ENCODE results near the gene TRPT1.

Gene TRPT1

DNA sequence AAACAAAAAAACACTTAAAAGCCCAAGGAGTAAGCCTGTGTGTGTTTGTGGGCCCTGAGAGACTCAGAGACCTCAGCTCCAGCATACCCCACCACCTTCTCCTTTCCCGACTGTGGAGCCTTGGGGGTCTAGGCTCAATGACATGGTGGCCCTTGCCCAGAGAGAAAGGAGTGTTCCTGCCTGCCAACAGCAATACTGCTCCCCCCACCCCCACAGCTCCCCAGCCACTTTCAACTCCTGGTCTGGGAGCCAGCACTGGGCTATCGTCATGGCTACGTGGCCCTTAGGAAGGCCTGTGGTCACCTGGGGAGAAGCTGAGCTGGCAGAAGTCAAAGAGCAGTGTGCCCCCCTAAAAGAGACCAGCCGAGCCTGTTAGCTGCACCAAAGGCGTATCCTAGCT, 18.1 kb upstream of the TRPT1 start:
- no peak for DNase-seq

GRCh38 chr11:64243236-64243854, 17.4 kb upstream of the TRPT1 start:
- no peak for DNase-seq

DNA sequence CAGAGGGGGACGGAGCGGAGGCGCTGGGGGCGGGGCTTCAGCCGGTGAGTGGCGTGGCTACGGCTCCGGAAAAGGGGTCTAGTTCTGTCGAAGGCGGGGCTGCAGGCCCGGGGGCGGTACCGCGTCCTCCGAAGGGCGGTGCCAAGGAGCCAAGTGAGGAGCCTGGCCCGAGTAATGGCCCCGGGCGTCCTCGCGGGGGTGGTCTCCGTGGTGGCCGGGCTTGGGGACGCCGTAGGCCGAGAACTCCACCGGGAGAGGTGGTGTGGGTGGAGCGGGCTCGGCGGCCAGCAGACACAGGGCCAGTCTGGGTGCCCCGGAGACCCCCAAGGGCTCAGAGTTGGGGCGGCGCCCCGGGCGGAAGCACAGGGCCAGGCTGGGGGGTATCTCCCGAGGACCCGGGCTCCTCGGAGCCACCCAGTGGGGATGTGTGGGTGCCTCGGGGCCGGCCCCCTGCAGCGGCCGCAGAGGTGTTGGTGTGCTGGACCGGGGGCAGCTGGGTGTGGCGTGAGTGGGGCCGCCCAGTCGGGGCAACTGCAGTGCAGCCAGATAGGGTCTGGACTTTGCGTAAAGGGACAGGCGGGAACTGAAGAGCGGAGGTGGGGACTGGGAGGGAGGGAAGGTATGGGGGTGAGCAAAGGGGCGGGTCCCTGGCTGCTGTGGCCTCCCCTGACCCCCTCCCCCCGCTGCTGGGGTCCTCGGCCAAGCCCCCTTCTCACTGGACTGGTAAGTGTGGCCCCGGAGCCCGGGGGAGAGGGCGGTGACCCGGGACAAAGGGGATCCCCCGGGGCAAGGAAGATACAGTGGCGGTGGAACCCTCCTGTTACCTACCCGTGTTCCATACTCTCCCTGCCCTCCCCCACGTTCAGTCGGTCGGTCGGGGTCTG, 15.7 kb upstream of the TRPT1 start:
- no peak for DNase-seq

DNA sequence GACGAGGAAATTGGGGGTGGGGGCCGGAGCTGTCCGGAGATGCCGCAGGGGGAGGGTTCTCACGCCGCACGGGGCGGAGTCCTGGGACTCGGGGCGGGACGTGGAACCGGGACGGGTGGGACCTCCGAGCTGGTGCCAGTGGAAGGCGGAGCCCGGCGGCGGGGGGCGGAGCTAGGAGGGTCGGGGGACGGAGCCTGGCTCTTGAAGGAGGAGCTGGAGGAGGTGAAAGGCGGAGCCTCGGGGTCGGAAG, 15.2 kb upstream of the TRPT1 start:
- peak; percentile 100 for DNase-seq

GRCh38 chr11:64240435-64241240, 14.7 kb upstream of the TRPT1 start, which contains the start of gene FKBP2:
Gene FKBP2, plus strand, starts transcription at chr11:64241095. Its CDS starts 1,293 bp downstream, at chr11:64242388.
- DNase-seq, result peak; percentile 99

- DNase-seq, result no peak
Observed at GRCh38 chr11:64239662-64240434, 13.9 kb upstream of the TRPT1 start.

- DNase-seq, result no peak
Observed at GRCh38 chr11:64238999-64239398, 13.0 kb upstream of the TRPT1 start.

DNA sequence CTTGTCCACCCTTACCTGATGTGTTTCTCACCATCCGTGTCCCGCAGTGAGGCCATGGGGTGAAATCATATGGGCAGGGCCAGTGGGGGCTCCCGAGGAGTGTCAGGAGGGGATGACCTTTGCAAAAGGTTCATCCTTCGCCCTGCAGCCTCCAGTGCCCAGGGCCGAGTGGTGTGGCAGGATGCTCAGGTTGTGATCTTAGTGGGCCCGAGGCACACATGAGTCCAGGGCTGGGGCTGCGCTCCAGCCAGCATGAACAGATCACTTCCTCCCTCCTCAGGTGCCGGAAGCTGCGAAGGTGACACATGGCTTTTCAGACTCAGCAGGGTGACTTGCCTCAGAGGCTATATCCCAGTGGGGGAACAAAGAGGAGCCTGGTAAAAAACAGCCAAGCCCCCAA, 12.1 kb upstream of the TRPT1 start:
- DNase-seq, result no peak

DNA sequence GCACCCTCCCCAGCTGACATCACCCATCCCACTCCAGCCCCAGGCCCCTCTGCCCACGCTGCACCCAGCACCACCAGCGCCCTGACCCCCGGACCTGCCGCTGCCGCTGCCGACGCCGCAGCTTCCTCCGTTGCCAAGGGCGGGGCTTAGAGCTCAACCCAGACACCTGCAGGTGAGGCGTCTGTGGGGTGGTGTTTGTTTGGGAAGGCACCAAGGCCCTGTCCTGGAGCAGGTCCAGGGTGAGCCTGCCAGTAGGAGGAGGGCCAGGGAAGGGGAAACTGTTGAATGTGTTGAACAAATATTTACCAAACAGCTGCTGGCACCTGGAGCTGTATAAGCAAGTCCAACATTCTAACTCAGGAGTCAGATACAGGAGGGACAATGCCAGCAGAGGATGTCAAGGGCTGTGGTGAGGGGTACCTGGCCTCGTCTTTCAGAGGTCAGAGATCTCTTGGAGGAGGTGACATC, 11.5 kb upstream of the TRPT1 start:
- no peak for DNase-seq

GRCh38 chr11:64235437-64236161, 9.6 kb upstream of the TRPT1 start:
- DNase-seq, result no peak

- DNase-seq, result peak; percentile 83
Observed at GRCh38 chr11:64234647-64235379, 8.8 kb upstream of the TRPT1 start.

GRCh38 chr11:64233913-64234586, 8.1 kb upstream of the TRPT1 start, which contains the start of gene VEGFB:
Gene VEGFB, plus strand, starts transcription at chr11:64234584. Its CDS starts 250 bp downstream, at chr11:64234834.
- DNase-seq, result peak; percentile 84

- DNase-seq, result no peak
Observed at GRCh38 chr11:64232967-64233315, 7.0 kb upstream of the TRPT1 start.

GRCh38 chr11:64232182-64232966, 6.4 kb upstream of the TRPT1 start:
- DNase-seq, result no peak

DNA sequence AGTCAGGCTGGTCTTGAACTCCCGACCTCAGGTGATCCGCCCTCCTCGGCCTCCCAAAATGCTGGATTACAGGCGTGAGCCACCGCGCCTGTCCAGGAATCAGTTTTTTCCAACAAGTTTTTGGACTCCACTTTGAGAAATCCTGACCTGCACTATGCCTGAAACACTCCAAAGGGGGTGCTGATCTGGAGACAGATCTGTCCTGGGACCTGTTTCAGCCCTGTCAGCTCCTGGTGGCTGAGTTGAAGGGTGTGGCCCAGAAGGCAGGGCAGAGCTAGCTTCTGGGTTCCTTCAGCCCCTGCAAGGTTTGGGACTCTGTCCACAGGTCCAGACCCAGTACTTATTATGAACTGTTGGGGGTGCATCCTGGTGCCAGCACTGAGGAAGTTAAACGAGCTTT, 5.6 kb upstream of the TRPT1 start:
- DNase-seq, result no peak

DNA sequence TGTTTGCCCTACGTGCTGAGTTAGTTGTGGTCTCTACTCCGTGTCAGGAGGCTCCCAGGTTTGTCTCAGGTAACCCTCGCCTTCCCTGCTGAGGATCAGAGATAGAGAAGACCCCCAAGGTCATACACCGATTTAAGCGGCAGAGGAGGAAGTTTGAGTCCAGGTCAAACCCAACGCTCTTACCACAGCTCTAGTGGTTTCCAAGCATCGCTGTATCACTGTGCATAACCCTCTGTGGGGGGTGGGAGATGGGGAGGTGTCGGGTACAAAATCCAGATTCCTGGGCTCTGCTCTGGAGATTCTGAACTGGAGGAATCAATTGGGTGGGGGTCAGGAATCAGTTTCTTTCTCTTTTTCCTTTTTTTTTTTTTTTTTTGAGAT, 5.0 kb upstream of the TRPT1 start:
- DNase-seq, result no peak

DNA sequence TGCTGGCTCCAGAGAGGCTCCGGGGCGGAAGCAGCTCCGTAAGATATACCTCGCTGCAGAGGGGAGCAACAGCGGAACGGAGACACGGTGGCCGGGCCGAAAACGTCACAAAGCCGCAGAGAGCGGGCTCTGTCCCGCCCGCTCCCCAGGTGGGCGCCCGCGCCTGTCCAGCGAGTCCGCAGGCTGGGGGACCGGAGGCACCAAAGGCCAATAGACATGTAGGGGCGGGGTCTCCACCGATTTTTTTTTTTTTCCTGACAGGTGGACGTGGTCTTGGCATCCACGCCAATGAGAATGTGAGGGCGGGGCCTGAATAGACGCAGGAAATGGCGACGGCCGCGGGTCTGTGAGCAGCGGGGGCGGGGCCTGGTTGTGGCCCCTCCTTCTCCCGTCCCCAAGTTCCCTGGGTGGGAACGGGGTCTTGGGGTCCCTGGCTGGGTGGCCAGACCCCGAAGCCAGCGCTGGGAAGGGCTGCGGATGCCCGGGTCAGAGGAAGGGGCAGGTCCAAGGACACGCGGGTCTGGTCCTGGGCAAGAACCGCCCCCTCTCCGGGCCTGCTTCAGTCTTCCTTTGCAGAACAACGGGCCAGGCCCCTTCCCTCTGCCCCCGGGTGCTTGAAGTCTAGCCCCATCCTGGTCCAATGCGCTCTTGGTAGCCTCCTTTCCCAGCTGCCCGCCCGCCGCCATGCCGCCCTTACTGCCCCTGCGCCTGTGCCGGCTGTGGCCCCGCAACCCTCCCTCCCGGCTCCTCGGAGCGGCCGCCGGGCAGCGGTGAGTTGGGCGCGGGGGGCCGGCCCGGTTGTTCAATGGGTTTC, 4.4 kb upstream of the TRPT1 start, which contains the start of gene DNAJC4:
TSS of gene DNAJC4 (plus strand) at position 378 of the 814 bp plus-strand sequence. CDS start at position 685, 307 bp downstream.
- peak; percentile 95 for DNase-seq

GRCh38 chr11:64229744-64230170, 3.8 kb upstream of the TRPT1 start:
- DNase-seq, result no peak
